ENCODE data around the gene ACOX2. TPM values are rescaled to one million over a fixed set of nuclear protein-coding genes. Genes with fewer than 3 reads are reported as not detected.
A peak's percentile ranks its signal among the peaks of the same experiment; 100 is the strongest.

ACOX2 gene
- total and polyA plus RNA-seq, 2 of the 13 experiments (the other 11 are each of a cell fraction or from before 2014, with no cell fraction given) = 42.6 to 98.5 TPM

DNA sequence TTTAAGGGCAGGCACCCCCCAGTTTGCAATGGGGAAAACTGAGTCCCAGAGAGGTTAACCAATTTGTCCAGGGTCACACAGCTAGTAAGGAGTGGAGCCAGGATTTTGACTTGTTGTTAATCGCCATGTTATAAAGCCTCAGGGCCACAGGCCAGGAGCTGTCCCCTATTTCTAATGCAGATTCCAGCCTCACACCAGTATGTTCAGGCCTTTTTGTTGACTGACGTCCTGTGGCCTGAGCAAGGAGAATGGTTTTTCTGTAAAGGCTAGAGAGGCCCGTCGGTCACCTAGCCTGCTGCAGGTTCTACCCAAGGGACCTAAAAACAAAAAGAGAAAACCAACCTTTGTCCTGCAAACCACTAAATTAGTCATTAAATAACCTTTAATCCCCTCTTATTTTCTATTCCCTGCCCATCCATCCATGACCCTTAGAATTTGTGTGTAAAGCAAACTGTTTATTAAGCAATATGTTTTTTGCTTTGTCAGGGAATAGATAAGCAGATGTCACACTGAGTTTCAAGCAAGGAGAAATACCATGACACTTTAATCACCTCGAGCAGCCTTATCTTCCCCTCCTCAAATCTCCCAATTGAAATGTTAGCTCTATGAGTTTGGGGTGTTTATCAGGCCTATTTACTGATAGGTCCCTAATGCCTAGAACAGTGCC lies 14.1 kb downstream of the ACOX2 start (continued):
- TF ChIP-seq, protein P1, sequence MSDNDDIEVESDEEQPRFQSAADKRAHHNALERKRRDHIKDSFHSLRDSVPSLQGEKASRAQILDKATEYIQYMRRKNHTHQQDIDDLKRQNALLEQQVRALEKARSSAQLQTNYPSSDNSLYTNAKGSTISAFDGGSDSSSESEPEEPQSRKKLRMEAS (IDR thresholded peaks at IDR 0.05) = peak; percentile 28; the same call in 1 of the 2 replicates
- no peak for TF ChIP-seq AGO2 (optimal IDR thresholded peaks at IDR 0.05; ENCODE audit: low read depth, low read length)
- TF ChIP-seq REXO4 (CRISPR knock-in tag; IDR thresholded peaks at IDR 0.05; ENCODE audit: borderline replicate concordance) = no peak
- no peak for TF ChIP-seq ZNF547 (CRISPR knock-in tag; IDR thresholded peaks at IDR 0.05)
- 0 out of 2 replicates have a peak, but pooled peaks have one; percentile 21 for TF ChIP-seq SIX1 (CRISPR knock-in tag; IDR thresholded peaks at IDR 0.05; ENCODE audit: borderline replicate concordance)
- TF ChIP-seq NFKB2 (CRISPR knock-in tag; IDR thresholded peaks at IDR 0.05; ENCODE audit: borderline replicate concordance) = no peak
- no peak for TF ChIP-seq MYC (CRISPR knock-in tag; IDR thresholded peaks at IDR 0.05; ENCODE audit: borderline replicate concordance)
- TF ChIP-seq ZNF232 (CRISPR knock-in tag; IDR thresholded peaks at IDR 0.05; ENCODE audit: borderline replicate concordance) = no peak
- TF ChIP-seq TFE3 (CRISPR knock-in tag; IDR thresholded peaks at IDR 0.05) = no peak
- TF ChIP-seq FOXP1 (IDR thresholded peaks at IDR 0.05) = no peak
- peak; percentile 88; the same call in 1 of the 2 replicates for TF ChIP-seq FOXP1 (CRISPR knock-in tag; IDR thresholded peaks at IDR 0.05)
- TF ChIP-seq MAFK (conservative IDR thresholded peaks at IDR 0.05 in 1 of 2, IDR thresholded peaks at IDR 0.05 in 1 of 2; ENCODE audit: low read length in 2 of 2) = peak; percentile 85 to 89
- TF ChIP-seq, protein P2, sequence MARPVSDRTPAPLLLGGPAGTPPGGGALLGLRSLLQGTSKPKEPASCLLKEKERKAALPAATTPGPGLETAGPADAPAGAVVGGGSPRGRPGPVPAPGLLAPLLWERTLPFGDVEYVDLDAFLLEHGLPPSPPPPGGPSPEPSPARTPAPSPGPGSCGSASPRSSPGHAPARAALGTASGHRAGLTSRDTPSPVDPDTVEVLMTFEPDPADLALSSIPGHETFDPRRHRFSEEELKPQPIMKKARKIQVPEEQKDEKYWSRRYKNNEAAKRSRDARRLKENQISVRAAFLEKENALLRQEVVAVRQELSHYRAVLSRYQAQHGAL (CRISPR knock-in tag; IDR thresholded peaks at IDR 0.05; ENCODE audit: not compliant biosample characterization) = no peak
- no peak for TF ChIP-seq RBFOX2 (IDR thresholded peaks at IDR 0.05; ENCODE audit: low read depth, low read length)
- no peak for TF ChIP-seq AKAP8 (CRISPR knock-in tag; IDR thresholded peaks at IDR 0.05)
- no peak for TF ChIP-seq ZFYVE20 (CRISPR knock-in tag; IDR thresholded peaks at IDR 0.05; ENCODE audit: borderline replicate concordance, low read depth)
- no peak; the same call in 1 of the 2 replicates for TF ChIP-seq FOXJ3 (CRISPR knock-in tag; IDR thresholded peaks at IDR 0.05; ENCODE audit: borderline replicate concordance)
- TF ChIP-seq ZNF784 (CRISPR knock-in tag; IDR thresholded peaks at IDR 0.05; ENCODE audit: borderline replicate concordance) = no peak
- TF ChIP-seq, protein P3, sequence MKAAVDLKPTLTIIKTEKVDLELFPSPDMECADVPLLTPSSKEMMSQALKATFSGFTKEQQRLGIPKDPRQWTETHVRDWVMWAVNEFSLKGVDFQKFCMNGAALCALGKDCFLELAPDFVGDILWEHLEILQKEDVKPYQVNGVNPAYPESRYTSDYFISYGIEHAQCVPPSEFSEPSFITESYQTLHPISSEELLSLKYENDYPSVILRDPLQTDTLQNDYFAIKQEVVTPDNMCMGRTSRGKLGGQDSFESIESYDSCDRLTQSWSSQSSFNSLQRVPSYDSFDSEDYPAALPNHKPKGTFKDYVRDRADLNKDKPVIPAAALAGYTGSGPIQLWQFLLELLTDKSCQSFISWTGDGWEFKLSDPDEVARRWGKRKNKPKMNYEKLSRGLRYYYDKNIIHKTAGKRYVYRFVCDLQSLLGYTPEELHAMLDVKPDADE (CRISPR knock-in tag; IDR thresholded peaks at IDR 0.05) = no peak
- peak; percentile 62; the same call in 1 of the 2 replicates for TF ChIP-seq SOX5 (CRISPR knock-in tag; IDR thresholded peaks at IDR 0.05; ENCODE audit: borderline replicate concordance)
- TF ChIP-seq ZNF615 (CRISPR knock-in tag; IDR thresholded peaks at IDR 0.05; ENCODE audit: borderline replicate concordance) = no peak
- no peak for TF ChIP-seq ZMAT3 (CRISPR knock-in tag; conservative IDR thresholded peaks at IDR 0.05)
- no peak for TF ChIP-seq PCBP1 (IDR thresholded peaks at IDR 0.05; ENCODE audit: borderline replicate concordance, low read depth, low read length)
- TF ChIP-seq ZNF326 (CRISPR knock-in tag; IDR thresholded peaks at IDR 0.05; ENCODE audit: borderline replicate concordance) = no peak
- no peak for TF ChIP-seq KDM1A (CRISPR knock-in tag; IDR thresholded peaks at IDR 0.05)
- no peak for TF ChIP-seq ZNF746 (CRISPR knock-in tag; IDR thresholded peaks at IDR 0.05)
